ENCODE data around the gene MT1B.

MT1B gene

DNA sequence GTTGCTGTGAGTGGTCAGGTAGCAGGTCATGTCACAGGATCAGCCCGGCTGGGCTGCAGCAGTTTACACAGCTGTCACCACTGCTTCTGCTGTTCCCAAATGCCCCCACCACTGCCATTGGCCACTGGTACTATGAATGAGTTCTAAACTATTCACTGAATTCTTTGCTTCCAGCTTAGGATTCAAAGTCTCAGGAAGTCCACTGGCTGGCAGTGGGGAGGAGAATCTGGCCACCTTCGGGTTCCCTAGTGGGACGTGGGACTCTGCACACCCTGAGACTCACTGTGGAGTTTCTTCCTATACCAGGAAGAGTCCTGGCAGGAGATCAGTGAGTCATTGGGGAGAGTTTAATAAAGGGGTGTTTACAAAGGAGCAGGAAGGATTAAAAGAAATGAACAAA, 37.5 kb downstream of the MT1B start:
- TF ChIP-seq, protein P1, sequence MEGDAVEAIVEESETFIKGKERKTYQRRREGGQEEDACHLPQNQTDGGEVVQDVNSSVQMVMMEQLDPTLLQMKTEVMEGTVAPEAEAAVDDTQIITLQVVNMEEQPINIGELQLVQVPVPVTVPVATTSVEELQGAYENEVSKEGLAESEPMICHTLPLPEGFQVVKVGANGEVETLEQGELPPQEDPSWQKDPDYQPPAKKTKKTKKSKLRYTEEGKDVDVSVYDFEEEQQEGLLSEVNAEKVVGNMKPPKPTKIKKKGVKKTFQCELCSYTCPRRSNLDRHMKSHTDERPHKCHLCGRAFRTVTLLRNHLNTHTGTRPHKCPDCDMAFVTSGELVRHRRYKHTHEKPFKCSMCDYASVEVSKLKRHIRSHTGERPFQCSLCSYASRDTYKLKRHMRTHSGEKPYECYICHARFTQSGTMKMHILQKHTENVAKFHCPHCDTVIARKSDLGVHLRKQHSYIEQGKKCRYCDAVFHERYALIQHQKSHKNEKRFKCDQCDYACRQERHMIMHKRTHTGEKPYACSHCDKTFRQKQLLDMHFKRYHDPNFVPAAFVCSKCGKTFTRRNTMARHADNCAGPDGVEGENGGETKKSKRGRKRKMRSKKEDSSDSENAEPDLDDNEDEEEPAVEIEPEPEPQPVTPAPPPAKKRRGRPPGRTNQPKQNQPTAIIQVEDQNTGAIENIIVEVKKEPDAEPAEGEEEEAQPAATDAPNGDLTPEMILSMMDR (IDR thresholded peaks at IDR 0.05; ENCODE audit: low read depth, low read length, missing control alignments): no peak
- H3K4me3 ChIP-seq (replicated peaks; ENCODE audit: low read depth, low read length): no peak overlapping the region
- DNase-seq (ENCODE audit: extremely low read depth, low read depth): no peak

DNA sequence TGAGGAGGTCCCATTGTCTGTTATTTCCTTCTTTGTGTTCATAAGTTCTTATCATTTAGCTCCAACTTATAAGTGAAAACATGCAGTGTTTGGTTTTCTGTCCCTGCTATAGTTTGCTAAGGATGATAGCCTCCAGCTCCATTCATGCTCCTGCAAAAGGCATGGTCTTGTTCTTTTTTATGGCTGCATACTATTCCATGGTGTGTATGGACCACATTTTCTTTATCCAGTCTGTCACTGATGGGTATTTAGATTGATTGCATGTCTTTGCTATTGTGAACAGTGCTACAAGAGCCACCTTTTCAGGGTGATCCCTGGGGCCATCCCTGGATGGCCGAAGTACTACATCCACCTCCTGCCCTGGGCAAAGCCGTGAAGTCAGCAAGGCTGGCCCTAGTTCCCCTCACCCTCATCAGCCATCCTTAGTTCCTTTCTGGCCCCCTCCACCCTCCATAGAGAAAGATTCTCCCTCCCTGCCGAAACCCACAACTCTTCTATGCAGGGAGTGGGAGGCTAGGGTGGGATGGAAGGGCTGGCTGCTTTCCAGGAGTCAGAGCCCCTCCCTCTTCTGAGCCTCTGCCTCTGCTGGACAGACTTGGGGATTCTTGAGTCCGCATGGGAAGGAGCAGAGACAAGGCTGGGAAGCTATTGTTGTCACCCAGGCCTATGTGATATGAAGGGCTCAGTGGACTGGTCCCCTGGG, 38.9 kb downstream of the MT1B start:
- DNase-seq (ENCODE audit: extremely low read depth, low read depth): no peak
- TF ChIP-seq, protein P1 (IDR thresholded peaks at IDR 0.05; ENCODE audit: low read depth, low read length, missing control alignments): no peak
- no peak overlapping the region for H3K4me3 ChIP-seq (replicated peaks; ENCODE audit: low read depth, low read length)

DNA sequence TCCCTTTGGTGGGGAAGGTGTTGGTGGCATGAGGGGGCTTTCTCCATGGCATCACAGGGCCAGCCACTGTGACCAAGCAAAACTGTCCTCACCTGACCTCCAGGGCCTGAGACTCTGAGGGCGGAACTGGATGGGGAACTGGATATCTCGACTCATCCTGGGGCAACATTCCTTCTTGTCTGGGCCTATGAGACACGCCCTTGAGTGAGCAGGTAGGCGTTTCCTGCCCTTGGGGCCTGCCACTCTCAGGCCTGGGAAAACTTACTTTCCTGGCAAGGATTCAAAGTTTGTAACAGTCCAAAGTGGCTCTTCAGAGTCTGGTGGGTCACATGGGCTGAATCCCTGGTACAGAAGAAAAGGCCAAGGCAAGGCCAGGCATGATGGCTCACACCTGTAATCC, 40.2 kb downstream of the MT1B start:
- TF ChIP-seq, protein P1 (IDR thresholded peaks at IDR 0.05; ENCODE audit: low read depth, low read length, missing control alignments): no peak
- H3K4me3 ChIP-seq (replicated peaks; ENCODE audit: low read depth, low read length): no peak overlapping the region
- no peak for DNase-seq (ENCODE audit: extremely low read depth, low read depth)

DNA sequence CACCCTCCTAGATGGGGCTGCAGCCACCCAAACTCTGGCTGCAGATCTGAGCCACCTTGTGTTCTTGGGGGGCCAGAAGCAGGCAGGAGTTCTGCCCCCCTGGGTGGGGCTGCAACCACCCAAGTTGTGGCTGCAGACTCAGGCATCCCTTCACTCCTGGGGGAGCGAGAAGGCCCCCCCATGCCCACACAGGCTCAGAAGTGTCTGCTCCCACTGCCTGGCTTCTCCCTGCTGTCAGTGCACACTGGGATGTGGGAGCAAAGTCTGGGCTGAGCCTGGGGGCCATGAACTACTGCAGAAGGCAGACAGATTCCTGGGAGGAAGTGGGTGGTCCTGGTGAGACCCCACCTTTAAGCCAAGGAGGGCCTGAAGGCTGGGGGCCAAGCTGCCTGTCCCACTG, 43.6 kb downstream of the MT1B start:
- TF ChIP-seq, protein P1 (IDR thresholded peaks at IDR 0.05; ENCODE audit: low read depth, low read length, missing control alignments): no peak
- DNase-seq (ENCODE audit: extremely low read depth, low read depth): no peak
- no peak overlapping the region for H3K4me3 ChIP-seq (replicated peaks; ENCODE audit: low read depth, low read length)

DNA sequence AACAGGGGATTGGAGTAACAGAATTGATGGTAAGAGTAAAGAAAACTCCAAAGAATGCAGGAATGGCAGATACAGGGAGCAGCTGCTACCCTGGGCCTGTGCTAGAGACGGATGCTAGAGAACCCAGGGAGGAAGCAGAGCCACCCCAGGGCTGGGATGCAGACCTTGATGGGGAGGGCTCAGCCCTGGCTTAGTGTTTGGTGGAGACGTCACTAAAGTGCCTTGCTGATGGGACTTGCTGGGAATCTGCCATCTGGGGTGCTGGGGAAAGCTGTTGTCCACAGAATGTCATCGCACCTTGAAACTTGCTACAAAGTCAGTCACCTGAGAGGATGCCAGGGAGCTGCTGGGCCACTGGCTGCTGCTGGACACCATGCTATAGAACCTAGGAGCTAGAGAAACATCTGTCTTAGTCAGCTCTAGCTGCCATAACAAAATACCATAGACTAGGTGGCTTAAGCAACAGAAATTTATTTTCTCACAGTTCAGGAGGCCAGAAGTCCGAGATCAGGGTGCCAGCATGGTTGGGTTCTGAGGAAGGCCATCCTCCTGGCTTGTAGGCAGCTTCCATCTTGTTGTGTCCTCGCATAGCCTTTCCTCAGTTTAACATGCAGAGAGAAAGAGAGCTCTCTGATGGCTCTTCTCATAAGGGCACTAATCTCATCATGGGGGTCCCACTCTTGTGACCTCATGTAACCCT, 45.9 kb downstream of the MT1B start:
- DNase-seq (ENCODE audit: extremely low read depth, low read depth): no peak
- TF ChIP-seq, protein P1 (IDR thresholded peaks at IDR 0.05; ENCODE audit: low read depth, low read length, missing control alignments): no peak
- no peak overlapping the region for H3K4me3 ChIP-seq (replicated peaks; ENCODE audit: low read depth, low read length)

DNA sequence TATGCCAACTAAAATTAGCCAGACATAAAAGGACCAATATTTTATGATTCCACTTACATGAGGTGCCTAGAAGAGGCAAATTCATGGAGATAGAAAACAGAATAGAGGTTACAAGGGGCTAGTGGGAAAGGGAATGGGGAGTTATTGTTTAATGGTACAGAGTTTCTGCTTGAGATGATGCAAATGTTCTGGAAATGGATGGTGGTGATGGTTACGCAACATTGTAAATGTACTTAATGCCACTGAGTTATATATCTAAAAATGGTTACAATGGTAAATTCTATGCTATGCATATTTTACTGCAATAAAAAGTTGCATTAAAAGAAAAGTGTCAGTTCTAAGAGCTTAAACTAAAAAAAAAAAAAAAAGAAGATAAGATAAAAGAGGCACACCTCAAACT, 48.5 kb downstream of the MT1B start:
- TF ChIP-seq, protein P1 (IDR thresholded peaks at IDR 0.05; ENCODE audit: low read depth, low read length, missing control alignments): no peak
- no peak overlapping the region for H3K4me3 ChIP-seq (replicated peaks; ENCODE audit: low read depth, low read length)
- no peak for DNase-seq (ENCODE audit: extremely low read depth, low read depth)

Measured in HFF-Myc (cell line).